Epithelial cell of proximal tubule (primary cell): Measurements from ENCODE around the gene ULK2. TPM values are rescaled to one million over a fixed set of nuclear protein-coding genes. Genes with fewer than 3 reads are reported as not detected.

ENCODE experiments used
- DNase-seq: peaks from one replicate; pipeline ENCODE4 v3.0.0-alpha.2; 2011; ENCODE audit warnings: low read depth
- H3K4me3 ChIP-seq: 2 replicates; pipeline ENCODE4 v1.5.1; 2011; ENCODE audit warnings: low read depth, mild to moderate bottlenecking, low read length
- CTCF ChIP-seq: conservative IDR thresholded peaks from 2 replicates; pipeline ENCODE4 v1.5.1; 2012; ENCODE audit warnings: low read depth, mild to moderate bottlenecking, low read length
- total RNA-seq: library from RNA; depleted of rRNA; stranded (reverse); fragments of >200 nt; gene quantifications from 2 replicates; pipeline ENCODE4 v1.2.3, GENCODE V29; 2015

The ULK2 gene
- total RNA-seq, 1 donor from 2014 or later = 14.1 TPM

GRCh38 chr17:19781488-19782458 lies 86.0 kb downstream of the ULK2 start:
- TF ChIP-seq CTCF = no peak
- H3K4me3 ChIP-seq = no peak overlapping the region
- DNase-seq = no peak

GRCh38 chr17:19780846-19781245 lies 86.9 kb downstream of the ULK2 start:
- no peak overlapping the region for H3K4me3 ChIP-seq
- no peak for TF ChIP-seq CTCF
- DNase-seq = no peak

- no peak overlapping the region for H3K4me3 ChIP-seq
- TF ChIP-seq CTCF = no peak
- DNase-seq = no peak
These were observed 94.2 kb downstream of the ULK2 start for GRCh38 chr17:19773534-19773933.

GRCh38 chr17:19771971-19772630 lies 95.6 kb downstream of the ULK2 start:
- DNase-seq = no peak
- TF ChIP-seq CTCF = no peak
- H3K4me3 ChIP-seq = no peak overlapping the region

- TF ChIP-seq CTCF = no peak
- no peak for DNase-seq
- no peak overlapping the region for H3K4me3 ChIP-seq
These were observed 96.6 kb downstream of the ULK2 start for GRCh38 chr17:19770985-19771735.

GRCh38 chr17:19769946-19770652 lies 97.6 kb downstream of the ULK2 start:
- no peak for TF ChIP-seq CTCF
- no peak overlapping the region for H3K4me3 ChIP-seq
- no peak for DNase-seq
